Articular chondrocyte of knee joint (primary cell): ENCODE results near the gene A4GNT. TPM values are rescaled to one million over a fixed set of nuclear protein-coding genes. Genes with fewer than 3 reads are reported as not detected.

Experiments
- total RNA-seq: library from RNA; depleted of rRNA; stranded (reverse); fragments of >200 nt; gene quantifications from 2 replicates; pipeline ENCODE4 v1.2.3, GENCODE V29; 2012

The A4GNT gene
- not detected in 2 replicates for total RNA-seq

GRCh38 chr3:138132239-138132638, at the start of gene A4GNT:
TSS of gene A4GNT (minus strand) at chr3:138132390. CDS start at chr3:138131256, 1,134 bp downstream.

GRCh38 chr3:138174421-138175131, 42.4 kb upstream of the A4GNT start, which contains the start of gene DBR1:
TSS of gene DBR1 (minus strand) at chr3:138174921. CDS start at chr3:138174795, 126 bp downstream.

GRCh38 chr3:138114988-138115971, 16.9 kb downstream of the A4GNT start, which contains the start of gene DZIP1L:
TSS of gene DZIP1L (minus strand) at chr3:138115608. CDS start at chr3:138103971, 11,637 bp downstream.

Other genes starting within 250 kb of the A4GNT start
- gene CLDN18, start 122.2 kb downstream of the A4GNT start, total RNA-seq: under 0.01 TPM in 1 of 2 replicates, not detected in the other
- gene DZIP1L, start 16.8 kb downstream of the A4GNT start, total RNA-seq: 32.0 and 32.9 TPM in 2 replicates
- gene DBR1, start 42.5 kb upstream of the A4GNT start, total RNA-seq: 15.8 and 17.9 TPM in 2 replicates
- gene ARMC8, start 54.9 kb upstream of the A4GNT start, total RNA-seq: 45.9 and 55.7 TPM in 2 replicates
- not detected in 2 replicates for gene NME9, start 197.5 kb upstream of the A4GNT start, total RNA-seq
- gene MRAS, start 216.2 kb upstream of the A4GNT start, total RNA-seq: 37.0 and 48.0 TPM in 2 replicates